Measurements from ENCODE around the gene CDH2. TPM values are rescaled to one million over a fixed set of nuclear protein-coding genes. Genes with fewer than 3 reads are reported as not detected.

Gene CDH2
- total RNA-seq, 1 donor = 75.6 TPM

- Histone ChIP-seq H3K27me3 (ENCODE audit: insufficient read depth, low read length) (no peaks in the 10 kb centered on the region), H2AFZ (ENCODE audit: low read length) (no peak overlapping the region), H3K79me2 (ENCODE audit: insufficient read depth, low read length) (no peaks in the 10 kb centered on the region), H3K4me1 (ENCODE audit: insufficient read depth, low read length) (peaks cover 20% of the 10 kb centered on the region), H4K20me1 (ENCODE audit: insufficient read depth, low read length) (no peaks in the 10 kb centered on the region), H3K4me3 (ENCODE audit: insufficient read depth, low read length) (no peak overlapping the region), H3K4me2 (ENCODE audit: insufficient read depth, low read length) (peak overlapping the region; percentile 1), H3K9me3 (ENCODE audit: low read depth, low read length) (no peaks in the 10 kb centered on the region), H3K27ac (ENCODE audit: low read depth, low read length) (peak overlapping the region; percentile 67), H3K36me3 (ENCODE audit: insufficient read depth, low read length) (no peaks in the 10 kb centered on the region)
- no peak for TF ChIP-seq CTCF (IDR thresholded peaks at IDR 0.05; ENCODE audit: extremely low read depth, low read depth, low read length)
- DNase-seq (ENCODE audit: insufficient read length, low spot score, missing footprints) = peak; percentile 46
Observed at GRCh38 chr18:28204154-28204553, 27.2 kb upstream of the CDH2 start.

- Histone ChIP-seq H3K27me3 (ENCODE audit: insufficient read depth, low read length) (no peaks in the 10 kb centered on the region), H3K27ac (ENCODE audit: low read depth, low read length) (no peak overlapping the region), H3K36me3 (ENCODE audit: insufficient read depth, low read length) (no peaks in the 10 kb centered on the region), H2AFZ (ENCODE audit: low read length) (no peak overlapping the region), H4K20me1 (ENCODE audit: insufficient read depth, low read length) (no peaks in the 10 kb centered on the region), H3K4me1 (ENCODE audit: insufficient read depth, low read length) (peaks cover 12% of the 10 kb centered on the region), H3K4me2 (ENCODE audit: insufficient read depth, low read length) (no peak overlapping the region), H3K9me3 (ENCODE audit: low read depth, low read length) (no peaks in the 10 kb centered on the region), H3K4me3 (ENCODE audit: insufficient read depth, low read length) (no peak overlapping the region), H3K79me2 (ENCODE audit: insufficient read depth, low read length) (no peaks in the 10 kb centered on the region)
- DNase-seq (ENCODE audit: insufficient read length, low spot score, missing footprints) = no peak
- no peak for TF ChIP-seq CTCF (IDR thresholded peaks at IDR 0.05; ENCODE audit: extremely low read depth, low read depth, low read length)
Observed at GRCh38 chr18:28201056-28201455, 24.1 kb upstream of the CDH2 start.

GRCh38 chr18:28198620-28199019 is 21.7 kb upstream of the CDH2 start:
- DNase-seq (ENCODE audit: insufficient read length, low spot score, missing footprints) = no peak
- H2AFZ ChIP-seq (ENCODE audit: low read length) = no peak overlapping the region
- H3K79me2 ChIP-seq (ENCODE audit: insufficient read depth, low read length) = no peaks in the 10 kb centered on the region
- H3K4me3 ChIP-seq (ENCODE audit: insufficient read depth, low read length) = no peak overlapping the region
- peaks cover under 1% of the 10 kb centered on the region for H3K4me1 ChIP-seq (ENCODE audit: insufficient read depth, low read length)
- TF ChIP-seq CTCF (IDR thresholded peaks at IDR 0.05; ENCODE audit: extremely low read depth, low read depth, low read length) = no peak
- H4K20me1 ChIP-seq (ENCODE audit: insufficient read depth, low read length) = no peaks in the 10 kb centered on the region
- H3K9me3 ChIP-seq (ENCODE audit: low read depth, low read length) = no peaks in the 10 kb centered on the region
- H3K27me3 ChIP-seq (ENCODE audit: insufficient read depth, low read length) = no peaks in the 10 kb centered on the region
- no peak overlapping the region for H3K4me2 ChIP-seq (ENCODE audit: insufficient read depth, low read length)
- H3K27ac ChIP-seq (ENCODE audit: low read depth, low read length) = no peak overlapping the region
- no peaks in the 10 kb centered on the region for H3K36me3 ChIP-seq (ENCODE audit: insufficient read depth, low read length)

- Histone ChIP-seq H2AFZ (ENCODE audit: low read length) (no peak overlapping the region), H3K36me3 (ENCODE audit: insufficient read depth, low read length) (no peaks in the 10 kb centered on the region), H3K4me2 (ENCODE audit: insufficient read depth, low read length) (no peak overlapping the region), H3K27me3 (ENCODE audit: insufficient read depth, low read length) (no peaks in the 10 kb centered on the region), H3K9me3 (ENCODE audit: low read depth, low read length) (no peaks in the 10 kb centered on the region), H3K4me3 (ENCODE audit: insufficient read depth, low read length) (no peak overlapping the region), H4K20me1 (ENCODE audit: insufficient read depth, low read length) (no peaks in the 10 kb centered on the region), H3K27ac (ENCODE audit: low read depth, low read length) (no peak overlapping the region), H3K4me1 (ENCODE audit: insufficient read depth, low read length) (no peaks in the 10 kb centered on the region), H3K79me2 (ENCODE audit: insufficient read depth, low read length) (no peaks in the 10 kb centered on the region)
- DNase-seq (ENCODE audit: insufficient read length, low spot score, missing footprints) = no peak
- no peak for TF ChIP-seq CTCF (IDR thresholded peaks at IDR 0.05; ENCODE audit: extremely low read depth, low read depth, low read length)
Observed at GRCh38 chr18:28193177-28193778, 16.3 kb upstream of the CDH2 start.
